IMR-90 (cell line): ENCODE measurements around the gene SYT17. TPM values are rescaled to one million over a fixed set of nuclear protein-coding genes. Genes with fewer than 3 reads are reported as not detected.

Source experiments
- ATAC-seq: fragments of 200-7000 bp; cut with Tn5 transposase; 2 replicates; pipeline ENCODE4 v1.9.1; 2020; ENCODE audit warnings: low read depth, mild to moderate bottlenecking, moderate library complexity
- BruUV-seq: library from RNA; stranded (reverse); fragments of 400-500 nt; replicated peaks from 2 replicates; lab custom pipeline; 2021; lab: Mats Ljungman, UMichigan
- CTCF ChIA-PET: fragments of 300-600 bp; formaldehyde crosslinking; extraction: SDS; loops from one replicate; lab custom pipeline; 2021; ENCODE audit warnings: antibody characterized with exemption; lab: Yijun Ruan, JAX
- POLR2A ChIA-PET: fragments of 300-600 bp; sonication (Branson Sonifier 250); formaldehyde crosslinking; loops from one replicate; lab custom pipeline; 2022; ENCODE audit warnings: antibody characterized with exemption; ENCODE audit not compliant: unreplicated experiment; lab: Charles Lee
- DNase-seq: peaks from one replicate; pipeline ENCODE4 v3.0.0; 2013
- H2AFZ ChIP-seq: replicated peaks from 2 replicates; pipeline ENCODE3; 2013; ENCODE audit warnings: low read length, mild to moderate bottlenecking; ENCODE audit not compliant: poor library complexity
- H2AK5ac ChIP-seq: 2 replicates; pipeline ENCODE4 v1.6.1; 2013; ENCODE audit warnings: low read depth, low read length, inconsistent platforms
- H2AK9ac ChIP-seq: replicated peaks from 2 replicates; pipeline ENCODE3; 2013; ENCODE audit warnings: mild to moderate bottlenecking, low read depth, low read length, moderate library complexity; ENCODE audit not compliant: poor library complexity
- H2BK120ac ChIP-seq: 2 replicates; pipeline ENCODE4 v1.6.1; 2013; ENCODE audit warnings: low read depth, low read length, inconsistent platforms
- H2BK15ac ChIP-seq: 3 replicates; pipeline ENCODE4 v1.6.1; 2013; ENCODE audit warnings: low read depth, low read length, inconsistent platforms
- H2BK20ac ChIP-seq: 2 replicates; pipeline ENCODE4 v1.6.1; 2013; ENCODE audit warnings: low read depth, mild to moderate bottlenecking, inconsistent platforms, low read length, moderate library complexity
- H2BK5ac ChIP-seq: 2 replicates; pipeline ENCODE4 v1.6.1; 2013; ENCODE audit warnings: mild to moderate bottlenecking, low read depth, low read length, inconsistent platforms; ENCODE audit not compliant: poor library complexity, severe bottlenecking
- H3K14ac ChIP-seq: replicated peaks from 2 replicates; pipeline ENCODE4 v1.6.1; 2013; ENCODE audit warnings: low read depth, low read length, inconsistent platforms
- H3K18ac ChIP-seq: 2 replicates; pipeline ENCODE4 v1.6.1; 2013; ENCODE audit warnings: low read depth, low read length, control low read depth
- H3K23ac ChIP-seq: 2 replicates; pipeline ENCODE4 v1.6.1; 2013; ENCODE audit warnings: low read depth, low read length, inconsistent platforms
- H3K27ac ChIP-seq: 2 replicates; pipeline ENCODE4 v1.5.1; 2013; ENCODE audit warnings: mild to moderate bottlenecking, control low read depth, low read length; ENCODE audit not compliant: insufficient read depth
- H3K27me3 ChIP-seq: 2 replicates; pipeline ENCODE4 v1.6.1; 2013; ENCODE audit warnings: low read length; ENCODE audit not compliant: control insufficient read depth, insufficient read depth
- H3K36me3 ChIP-seq: 2 replicates; pipeline ENCODE4 v1.6.1; 2013; ENCODE audit warnings: low read length, mixed read lengths; ENCODE audit not compliant: control insufficient read depth, insufficient read depth
- H3K4ac ChIP-seq: 2 replicates; pipeline ENCODE4 v1.6.1; 2013; ENCODE audit warnings: low read depth, low read length, inconsistent platforms
- H3K4me1 ChIP-seq: 2 replicates; pipeline ENCODE4 v1.6.1; 2013; ENCODE audit warnings: low read length, mixed read lengths; ENCODE audit not compliant: control insufficient read depth, insufficient read depth
- H3K4me2 ChIP-seq: 2 replicates; pipeline ENCODE4 v1.6.1; 2013; ENCODE audit warnings: low read depth, mild to moderate bottlenecking, control low read depth, low read length, moderate library complexity
- H3K4me3 ChIP-seq: 2 replicates; pipeline ENCODE4 v1.5.1; 2013; ENCODE audit warnings: low read depth, mild to moderate bottlenecking, control low read depth, low read length, moderate library complexity; ENCODE audit not compliant: insufficient read depth
- H3K56ac ChIP-seq: 2 replicates; pipeline ENCODE4 v1.6.1; 2013; ENCODE audit warnings: low read length, inconsistent platforms; ENCODE audit not compliant: insufficient read depth; ENCODE audit errors: extremely low read depth
- H3K79me1 ChIP-seq, 2 experiments: 2 replicates each; pipeline ENCODE4 v1.6.1; 2013; ENCODE audit warnings: low read length in 2 of 2, inconsistent platforms in 1 of 2, low read depth in 1 of 2
- H3K9ac ChIP-seq: 2 replicates; pipeline ENCODE4 v1.6.1; 2013; ENCODE audit warnings: low read depth, low read length, control low read depth
- H3K9me1 ChIP-seq: 2 replicates; pipeline ENCODE4 v1.6.1; 2013; ENCODE audit warnings: low read length, inconsistent platforms; ENCODE audit not compliant: insufficient read depth
- H3K9me3 ChIP-seq: 2 replicates; pipeline ENCODE4 v1.6.1; 2013; ENCODE audit warnings: low read length; ENCODE audit not compliant: control insufficient read depth, insufficient read depth
- H4K20me1 ChIP-seq: 2 replicates; pipeline ENCODE4 v1.6.1; 2013; ENCODE audit warnings: low read length, inconsistent platforms; ENCODE audit not compliant: insufficient read depth
- H4K5ac ChIP-seq: 2 replicates; pipeline ENCODE4 v1.6.1; 2013; ENCODE audit warnings: mild to moderate bottlenecking, low read depth, low read length, control low read depth
- H4K8ac ChIP-seq, 2 experiments: 2 replicates each; pipeline ENCODE4 v1.6.1; 2013; ENCODE audit warnings: low read depth in 2 of 2, low read length in 2 of 2, control low read depth in 1 of 2, inconsistent platforms in 1 of 2
- H4K91ac ChIP-seq: 2 replicates; pipeline ENCODE4 v1.6.1; 2013; ENCODE audit warnings: low read depth, low read length, inconsistent platforms; ENCODE audit not compliant: insufficient read depth
- CEBPB ChIP-seq: IDR thresholded peaks from 2 replicates; pipeline ENCODE4 v1.6.1; 2012; ENCODE audit warnings: low read depth, low read length, improper control_type of control experiment
- CHD1 ChIP-seq: IDR thresholded peaks from 2 replicates; pipeline ENCODE4 v1.6.1; 2012; ENCODE audit warnings: low read depth, low read length, improper control_type of control experiment
- RAD21 ChIP-seq: IDR thresholded peaks from 2 replicates; pipeline ENCODE4 v1.6.1; 2012; ENCODE audit warnings: low read length, improper control_type of control experiment
- WGBS, 2 experiments: methylation state at CpG; one replicate each; pipeline versions ENCODE4 v1.1.5 to v1.1.7; 2013; ENCODE audit warnings: missing lambda C conversion rate in 2 of 2; ENCODE audit not compliant: insufficient read length in 1 of 2; ENCODE audit errors: extremely low coverage in 2 of 2; 5-methylcytosine and 5-hydroxymethylcytosine counted together
- dilution Hi-C: fragments of 300-500 bp; cut with HindIII; formaldehyde crosslinking; loops from one replicate; pipeline ENCODE4 v1.14.3; 2018; ENCODE audit warnings: low sequenced_read_pairs; ENCODE audit not compliant: unreplicated experiment
- in situ Hi-C: fragments of 300-500 bp; cut with MboI; formaldehyde crosslinking; loops from 3 replicates; pipeline ENCODE4 v1.14.3; 2019; ENCODE audit warnings: low sequenced_read_pairs, inconsistent platforms, mixed read lengths
- intact Hi-C: fragments of 100-400 bp; cut with micrococcal nuclease; formaldehyde crosslinking; loops from 2 replicates; pipeline ENCODE4 v1.10.0; 2022
- polyA plus RNA-seq, 3 experiments: library from polyadenylated mRNA; depleted of rRNA; stranded (reverse); fragments of >200 nt; gene quantifications; 2 replicates each; pipeline ENCODE4 v1.2.3, GENCODE V29; 2012; ENCODE audit warnings: low replicate concordance in 1 of 3
- total RNA-seq: library from RNA; depleted of rRNA; stranded (reverse); fragments of >200 nt; gene quantifications from 2 replicates; pipeline ENCODE4 v1.2.3, GENCODE V29; 2012
- TF ChIP-seq, protein P1 (sequence below): fragments of 150-350 bp; IDR thresholded peaks from 2 replicates; pipeline ENCODE4 v1.6.1; 2016; ENCODE audit warnings: low read depth, mild to moderate bottlenecking, low read length, moderate library complexity, borderline replicate concordance
- TF ChIP-seq, protein P2 (sequence below): fragments of 150-350 bp; IDR thresholded peaks from 2 replicates; pipeline ENCODE4 v1.6.1; 2017; ENCODE audit warnings: mild to moderate bottlenecking, antibody characterized with exemption, low read length, low read depth
- TF ChIP-seq, protein P3 (sequence below): conservative IDR thresholded peaks from 2 replicates; pipeline ENCODE4 v1.5.1; 2012; ENCODE audit warnings: mild to moderate bottlenecking, low read depth, low read length, improper control_type of control experiment

Gene SYT17
- total and polyA plus RNA-seq, 2 of the 4 experiments (the other 2 are of a cell fraction), result not detected

DNA sequence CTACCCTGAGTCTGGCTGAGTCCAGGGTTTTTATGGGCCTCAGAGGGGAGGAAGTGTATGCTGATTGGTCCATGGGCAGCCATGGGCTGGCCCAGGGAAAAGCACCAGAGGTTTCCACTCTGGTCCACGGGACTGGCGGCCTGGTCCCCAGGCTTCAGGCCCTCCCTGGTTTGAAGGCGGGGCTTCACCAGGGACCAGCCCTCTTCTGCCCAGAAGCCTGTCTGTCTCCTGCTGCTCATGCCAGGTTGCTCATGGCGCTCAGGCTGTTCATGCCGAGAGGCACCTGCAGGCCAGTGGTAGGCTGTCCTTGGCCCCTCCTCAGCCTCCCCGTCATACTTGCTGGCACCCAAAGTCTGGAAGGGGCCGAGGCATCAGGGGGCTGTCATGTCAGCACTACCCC is 72.5 kb downstream of the SYT17 start:
- no peak overlapping the region for H3K4ac ChIP-seq
- no TSS peak for BruUV-seq

More for the DNA sequence above, 72.5 kb downstream of the SYT17 start:
- intact Hi-C loops (no loop called here), dilution Hi-C loops (no loop called here), in situ Hi-C loops (no loop called here)
- DNase-seq, result no peak
- no peak overlapping the region for H2AK9ac ChIP-seq
- ChIA-PET CTCF (no interaction called here), POLR2A (no interaction called here)
- no peak overlapping the region for H2BK5ac ChIP-seq
- H3K9me1 ChIP-seq, result no peaks in the 10 kb centered on the region
- no peak overlapping the region for H2AFZ ChIP-seq
- H3K27me3 ChIP-seq, result no peaks in the 10 kb centered on the region
- no peaks in the 10 kb centered on the region for H3K79me1 ChIP-seq
- no peak overlapping the region for H4K8ac ChIP-seq
- no peaks in the 10 kb centered on the region for H4K20me1 ChIP-seq
- H3K9me3 ChIP-seq, result peaks cover 8% of the 10 kb centered on the region; the same call in 1 of the 2 replicates
- WGBS, 2 experiments, result 90% methylated on average over 6 of the region's 7 CpGs; no CpG with 5 or more reads in 1 of the 2 experiments
- H3K23ac ChIP-seq, result no peak overlapping the region
- H3K9ac ChIP-seq, result no peak overlapping the region
- no peak overlapping the region for H2BK20ac ChIP-seq
- no peak overlapping the region for H3K14ac ChIP-seq
- H3K56ac ChIP-seq, result no peak overlapping the region
- ATAC-seq, result no peak
- no peak overlapping the region for H2BK15ac ChIP-seq
- H3K4me3 ChIP-seq, result no peak overlapping the region
- no peak overlapping the region for H3K4me2 ChIP-seq
- TF ChIP-seq, protein P1, sequence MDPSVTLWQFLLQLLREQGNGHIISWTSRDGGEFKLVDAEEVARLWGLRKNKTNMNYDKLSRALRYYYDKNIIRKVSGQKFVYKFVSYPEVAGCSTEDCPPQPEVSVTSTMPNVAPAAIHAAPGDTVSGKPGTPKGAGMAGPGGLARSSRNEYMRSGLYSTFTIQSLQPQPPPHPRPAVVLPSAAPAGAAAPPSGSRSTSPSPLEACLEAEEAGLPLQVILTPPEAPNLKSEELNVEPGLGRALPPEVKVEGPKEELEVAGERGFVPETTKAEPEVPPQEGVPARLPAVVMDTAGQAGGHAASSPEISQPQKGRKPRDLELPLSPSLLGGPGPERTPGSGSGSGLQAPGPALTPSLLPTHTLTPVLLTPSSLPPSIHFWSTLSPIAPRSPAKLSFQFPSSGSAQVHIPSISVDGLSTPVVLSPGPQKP, result no peak
- TF ChIP-seq CEBPB (no peak), CHD1 (no peak), RAD21 (no peak)
- TF ChIP-seq, protein P2, sequence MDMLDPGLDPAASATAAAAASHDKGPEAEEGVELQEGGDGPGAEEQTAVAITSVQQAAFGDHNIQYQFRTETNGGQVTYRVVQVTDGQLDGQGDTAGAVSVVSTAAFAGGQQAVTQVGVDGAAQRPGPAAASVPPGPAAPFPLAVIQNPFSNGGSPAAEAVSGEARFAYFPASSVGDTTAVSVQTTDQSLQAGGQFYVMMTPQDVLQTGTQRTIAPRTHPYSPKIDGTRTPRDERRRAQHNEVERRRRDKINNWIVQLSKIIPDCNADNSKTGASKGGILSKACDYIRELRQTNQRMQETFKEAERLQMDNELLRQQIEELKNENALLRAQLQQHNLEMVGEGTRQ, result no peak
- TF ChIP-seq, protein P3, sequence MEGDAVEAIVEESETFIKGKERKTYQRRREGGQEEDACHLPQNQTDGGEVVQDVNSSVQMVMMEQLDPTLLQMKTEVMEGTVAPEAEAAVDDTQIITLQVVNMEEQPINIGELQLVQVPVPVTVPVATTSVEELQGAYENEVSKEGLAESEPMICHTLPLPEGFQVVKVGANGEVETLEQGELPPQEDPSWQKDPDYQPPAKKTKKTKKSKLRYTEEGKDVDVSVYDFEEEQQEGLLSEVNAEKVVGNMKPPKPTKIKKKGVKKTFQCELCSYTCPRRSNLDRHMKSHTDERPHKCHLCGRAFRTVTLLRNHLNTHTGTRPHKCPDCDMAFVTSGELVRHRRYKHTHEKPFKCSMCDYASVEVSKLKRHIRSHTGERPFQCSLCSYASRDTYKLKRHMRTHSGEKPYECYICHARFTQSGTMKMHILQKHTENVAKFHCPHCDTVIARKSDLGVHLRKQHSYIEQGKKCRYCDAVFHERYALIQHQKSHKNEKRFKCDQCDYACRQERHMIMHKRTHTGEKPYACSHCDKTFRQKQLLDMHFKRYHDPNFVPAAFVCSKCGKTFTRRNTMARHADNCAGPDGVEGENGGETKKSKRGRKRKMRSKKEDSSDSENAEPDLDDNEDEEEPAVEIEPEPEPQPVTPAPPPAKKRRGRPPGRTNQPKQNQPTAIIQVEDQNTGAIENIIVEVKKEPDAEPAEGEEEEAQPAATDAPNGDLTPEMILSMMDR, result no peak
- H3K27ac ChIP-seq, result no peak overlapping the region
- H4K5ac ChIP-seq, result no peak overlapping the region
- H2AK5ac ChIP-seq, result no peak overlapping the region
- H3K18ac ChIP-seq, result no peak overlapping the region
- no peak overlapping the region for H2BK120ac ChIP-seq
- H3K36me3 ChIP-seq, result no peaks in the 10 kb centered on the region
- H3K4me1 ChIP-seq, result no peaks in the 10 kb centered on the region
- H4K91ac ChIP-seq, result no peak overlapping the region
